ENCODE data around the gene MBNL2. TPM values are rescaled to one million over a fixed set of nuclear protein-coding genes. Genes with fewer than 3 reads are reported as not detected.

MBNL2 gene
- total and polyA plus RNA-seq, 2 of the 13 experiments (the other 11 are each of a cell fraction or from before 2014, with no cell fraction given): 30.8 to 59.0 TPM

GRCh38 chr13:97257228-97257755 lies 35.2 kb downstream of the MBNL2 start (continued):
- peak; percentile 64 for TF ChIP-seq ARID5B (CRISPR knock-in tag; IDR thresholded peaks at IDR 0.05)
- no peak for TF ChIP-seq MAX (IDR thresholded peaks at IDR 0.05)
- peak; percentile 89 for TF ChIP-seq FOXA3 (CRISPR knock-in tag; IDR thresholded peaks at IDR 0.05)
- TF ChIP-seq ZNF557 (CRISPR knock-in tag; IDR thresholded peaks at IDR 0.05): 0 out of 2 replicates have a peak, but pooled peaks have one; percentile 49
- TF ChIP-seq MAFK (conservative IDR thresholded peaks at IDR 0.05 in 1 of 2, IDR thresholded peaks at IDR 0.05 in 1 of 2; ENCODE audit: low read length in 2 of 2): 0 out of 4 replicates have a peak, but pooled peaks of 1 of the 2 experiments have one; percentile 5
- 0 out of 2 replicates have a peak, but pooled peaks have one; percentile 55 for TF ChIP-seq ZNF609 (CRISPR knock-in tag; IDR thresholded peaks at IDR 0.05; ENCODE audit: borderline replicate concordance)
- TF ChIP-seq TCF7 (IDR thresholded peaks at IDR 0.05; ENCODE audit: low read depth): peak; percentile 40; the same call in 1 of the 2 replicates
- TF ChIP-seq ETV5 (CRISPR knock-in tag; IDR thresholded peaks at IDR 0.05; ENCODE audit: borderline replicate concordance): peak; percentile 61; the same call in 1 of the 2 replicates
- no peak for TF ChIP-seq ZNF607 (CRISPR knock-in tag; IDR thresholded peaks at IDR 0.05; ENCODE audit: borderline replicate concordance)
- TF ChIP-seq MED1 (CRISPR knock-in tag; IDR thresholded peaks at IDR 0.05): peak; percentile 68
- TF ChIP-seq RXRA (CRISPR knock-in tag; IDR thresholded peaks at IDR 0.05): no peak
- TF ChIP-seq MNT (IDR thresholded peaks at IDR 0.05): no peak
- no peak for TF ChIP-seq PCBP2 (optimal IDR thresholded peaks at IDR 0.05; ENCODE audit: low read depth, low read length, poor library complexity, severe bottlenecking)
- peak; percentile 24; the same call in 1 of the 2 replicates for TF ChIP-seq ZNF331 (CRISPR knock-in tag; IDR thresholded peaks at IDR 0.05)
- TF ChIP-seq MBD4 (IDR thresholded peaks at IDR 0.05; ENCODE audit: borderline replicate concordance, low read length): 0 out of 2 replicates have a peak, but pooled peaks have one; percentile 25
- peak; percentile 59; the same call in 1 of the 2 replicates for TF ChIP-seq FOSL2 (CRISPR knock-in tag; IDR thresholded peaks at IDR 0.05)
